GM10266 (cell line): ENCODE results near the gene APLF.

Source experiments
- DNase-seq: peaks from one replicate; pipeline ENCODE4 v3.0.0; 2012; ENCODE audit errors: extremely low spot score
- CTCF ChIP-seq: IDR thresholded peaks from 2 replicates; pipeline ENCODE4 v1.5.1; 2012; ENCODE audit warnings: mild to moderate bottlenecking, low read depth; ENCODE audit not compliant: control insufficient read depth, insufficient read depth; ENCODE audit errors: missing control alignments

APLF gene

GRCh38 chr2:68499133-68499532, 31.7 kb downstream of the APLF start:
- no peak for DNase-seq
- TF ChIP-seq CTCF, result no peak

DNA sequence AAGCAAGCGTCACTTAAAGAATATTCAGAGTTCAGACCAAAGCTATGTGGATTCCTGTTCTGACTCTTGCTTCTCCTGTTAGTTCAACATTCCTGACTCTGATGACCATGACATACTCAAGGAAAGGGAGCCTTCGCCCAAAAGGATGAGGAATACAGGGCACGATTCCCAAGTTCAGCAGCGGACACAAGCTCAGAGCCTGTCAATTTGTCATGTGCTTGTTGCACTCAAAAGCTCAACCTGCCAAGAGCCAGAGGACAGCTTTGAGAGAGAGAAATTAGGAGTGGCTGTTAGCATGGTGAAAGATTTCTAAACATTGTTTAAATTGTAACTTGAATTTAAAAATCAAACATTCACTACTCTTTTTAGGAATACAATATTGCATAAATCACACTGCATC, 33.3 kb downstream of the APLF start:
- TF ChIP-seq CTCF, result no peak
- no peak for DNase-seq

DNA sequence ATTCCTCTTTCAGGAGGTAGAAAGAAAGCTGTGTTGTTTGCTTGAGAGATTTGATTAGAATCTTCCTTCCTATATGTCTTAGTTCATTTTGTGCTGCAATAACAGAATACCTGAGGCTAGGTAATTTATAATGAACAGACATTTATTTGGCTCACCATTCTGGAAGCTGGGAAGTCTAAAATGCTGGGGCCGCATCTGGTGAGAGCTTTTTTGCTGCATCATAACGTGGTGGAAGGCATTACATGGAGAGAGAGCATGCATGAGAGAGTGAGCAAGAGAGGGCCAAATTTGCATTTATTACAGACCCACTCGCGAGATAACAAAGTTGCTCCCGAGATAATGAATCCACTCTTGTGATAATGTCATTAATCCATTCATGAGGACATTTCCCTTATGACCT, 34.4 kb downstream of the APLF start:
- DNase-seq, result no peak
- TF ChIP-seq CTCF, result no peak

DNA sequence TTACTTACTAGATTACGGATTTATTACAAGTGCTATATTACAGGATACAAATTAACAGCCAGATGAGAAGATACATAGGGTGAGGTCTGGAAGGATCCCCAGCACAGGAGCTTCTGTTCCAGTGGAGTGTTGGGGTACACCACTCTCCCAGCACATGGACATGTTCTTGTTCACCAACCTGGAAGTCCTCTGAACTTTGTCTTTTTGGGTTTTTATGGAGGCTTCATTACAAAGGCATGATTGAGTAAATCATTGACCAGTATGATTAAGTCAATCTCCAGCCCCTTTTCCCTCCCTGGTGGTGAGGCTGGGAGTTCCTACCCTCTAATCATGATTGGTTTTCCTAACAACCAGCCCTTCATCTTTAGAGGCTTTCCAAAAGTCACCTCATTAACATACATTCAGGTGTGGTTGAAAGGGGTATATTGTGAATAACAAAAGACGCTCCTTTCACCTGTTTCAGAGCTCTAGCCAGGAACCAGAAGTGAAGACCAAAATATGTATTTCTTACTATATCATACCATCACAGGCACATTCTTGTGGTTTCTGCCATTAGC, 38.3 kb downstream of the APLF start:
- TF ChIP-seq CTCF, result no peak
- DNase-seq, result no peak

DNA sequence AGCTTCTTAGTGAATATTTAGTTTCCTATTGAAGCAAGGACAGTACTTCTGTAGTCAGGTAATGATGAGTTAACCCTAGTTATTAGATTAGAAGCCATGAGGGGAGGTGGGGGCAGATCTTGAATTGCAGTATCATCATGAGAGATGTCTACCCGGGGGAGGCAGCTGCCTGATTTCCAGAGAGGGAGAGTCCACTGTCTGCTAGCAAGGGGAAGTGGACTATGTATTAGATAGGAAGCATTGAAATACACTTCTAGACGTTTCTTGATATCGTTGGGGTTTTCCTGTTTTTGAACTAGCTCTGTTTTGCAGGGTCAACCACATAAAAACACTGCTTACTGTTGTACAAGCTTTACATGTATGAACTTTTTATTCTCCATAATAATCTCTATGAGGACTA, 38.8 kb downstream of the APLF start:
- DNase-seq, result no peak
- TF ChIP-seq CTCF, result no peak

DNA sequence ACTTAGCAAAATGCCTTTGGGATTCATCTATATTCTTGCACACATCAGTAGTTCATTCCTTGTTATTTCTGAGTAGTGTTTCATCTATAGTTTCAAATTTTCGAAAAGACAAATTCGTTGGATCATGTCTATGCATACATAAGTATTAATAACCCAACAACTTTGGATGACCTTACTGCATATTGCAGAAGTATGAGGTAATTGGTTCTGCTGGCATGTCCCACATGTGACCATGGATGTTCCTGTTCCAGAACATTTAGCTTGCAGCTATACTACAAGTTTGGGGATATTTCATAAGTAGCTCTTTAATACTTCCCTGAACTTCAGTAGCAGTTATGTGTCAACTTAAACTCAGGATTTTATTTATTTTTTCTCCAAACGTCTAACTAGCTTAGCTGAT, 44.9 kb downstream of the APLF start:
- TF ChIP-seq CTCF, result no peak
- DNase-seq, result no peak

DNA sequence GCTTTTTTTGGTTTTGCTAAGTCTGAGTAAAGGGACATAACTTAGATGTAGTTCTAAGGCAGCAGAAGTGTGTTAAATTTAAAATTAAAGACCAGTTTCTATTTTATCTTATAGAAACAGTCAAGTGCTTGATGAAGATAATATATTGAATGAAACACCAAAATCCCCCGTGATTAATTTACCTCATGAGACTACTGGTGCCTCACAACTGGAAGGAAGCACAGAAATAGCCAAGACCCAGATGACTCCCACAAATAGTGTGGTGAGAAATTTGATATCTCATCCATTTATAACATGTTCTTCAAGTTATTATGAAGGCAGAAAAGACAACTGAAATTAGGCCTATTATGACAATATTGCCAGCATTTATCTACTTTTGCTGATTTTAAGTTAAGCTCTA, 45.6 kb downstream of the APLF start:
- DNase-seq, result no peak
- no peak for TF ChIP-seq CTCF
